Heart left ventricle (tissue), 13 donors: ENCODE results near the gene KRIT1.

Experiments used
- POLR2A ChIP-seq, 2 donors: fragments of 450-650 bp; IDR thresholded peaks; one replicate each; pipeline ENCODE4 v1.6.1; 2017; ENCODE audit warnings: antibody characterized with exemption in 2 of 2, mild to moderate bottlenecking in 2 of 2, moderate library complexity in 2 of 2
- TF ChIP-seq, protein P1 (sequence below), 12 donors: fragments of 200-600 bp; sonication (generic) in 4 of 12; IDR thresholded peaks; one replicate each; pipeline versions ENCODE4 v1.5.0 to v1.8.0; 2018 to 2022; ENCODE audit warnings: antibody characterized with exemption in 12 of 12, mild to moderate bottlenecking in 5 of 12
- donor health status: ischemic (EF 13 %, LVEDD 7.1; RV severe dilation, severe dysfunction).
- donor health status: DM: no; HTN: yes; CAD: no.
- donor health status: DM: no; HTN: no; CAD: no.
- donor health status: ischemic (EF 25% LVEDD 6.9; RV normal size, moderate dysfunction).
- donor health status: ischemic (EF 25% LVEDD 5.7; RV mildly dilated, moderate dysfunction).
- donor health status: ischemic (EF 35%, LVEDD 5.7; RV mildly dilated, moderate dysfunction).
- donor health status: nonischemic (EF 11% LVEDD 7.7; RV severe dilation, severe dysfunction).
- donor health status: DM: yes; HTN: yes; CAD: no.
- donor health status: PGD.
- donor health status: ischemic (EF 29% LVEDD 5.4; RV normal size, mild dysfunction).
- donor health status: nonischemic (EF 23%, LVEDD 6.1; RV moderate dilation, normal function).

- TF ChIP-seq, protein P1, sequence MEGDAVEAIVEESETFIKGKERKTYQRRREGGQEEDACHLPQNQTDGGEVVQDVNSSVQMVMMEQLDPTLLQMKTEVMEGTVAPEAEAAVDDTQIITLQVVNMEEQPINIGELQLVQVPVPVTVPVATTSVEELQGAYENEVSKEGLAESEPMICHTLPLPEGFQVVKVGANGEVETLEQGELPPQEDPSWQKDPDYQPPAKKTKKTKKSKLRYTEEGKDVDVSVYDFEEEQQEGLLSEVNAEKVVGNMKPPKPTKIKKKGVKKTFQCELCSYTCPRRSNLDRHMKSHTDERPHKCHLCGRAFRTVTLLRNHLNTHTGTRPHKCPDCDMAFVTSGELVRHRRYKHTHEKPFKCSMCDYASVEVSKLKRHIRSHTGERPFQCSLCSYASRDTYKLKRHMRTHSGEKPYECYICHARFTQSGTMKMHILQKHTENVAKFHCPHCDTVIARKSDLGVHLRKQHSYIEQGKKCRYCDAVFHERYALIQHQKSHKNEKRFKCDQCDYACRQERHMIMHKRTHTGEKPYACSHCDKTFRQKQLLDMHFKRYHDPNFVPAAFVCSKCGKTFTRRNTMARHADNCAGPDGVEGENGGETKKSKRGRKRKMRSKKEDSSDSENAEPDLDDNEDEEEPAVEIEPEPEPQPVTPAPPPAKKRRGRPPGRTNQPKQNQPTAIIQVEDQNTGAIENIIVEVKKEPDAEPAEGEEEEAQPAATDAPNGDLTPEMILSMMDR (IDR thresholded peaks at IDR 0.05) = no peak
- TF ChIP-seq POLR2A (IDR thresholded peaks at IDR 0.05) = no peak
Observed at GRCh38 chr7:92293896-92294590, 48.3 kb upstream of the KRIT1 start.
